DND-41 (cell line): ENCODE data around the gene DNAH5.

Source experiments
- CTCF ChIP-seq: IDR thresholded peaks from 2 replicates; pipeline ENCODE4 v1.5.1; 2012; ENCODE audit warnings: borderline replicate concordance, low read length, moderate library complexity, mild to moderate bottlenecking; ENCODE audit not compliant: poor library complexity, severe bottlenecking; ENCODE audit errors: extremely low read depth
- EZH2 ChIP-seq: IDR thresholded peaks from 3 replicates; pipeline ENCODE4 v1.6.1; 2012; ENCODE audit warnings: borderline replicate concordance, low read depth, mild to moderate bottlenecking, moderate library complexity, low read length, inconsistent platforms; ENCODE audit not compliant: severe bottlenecking

- no peak for TF ChIP-seq EZH2
- no peak for TF ChIP-seq CTCF
These were observed 281.9 kb downstream of the DNAH5 start for GRCh38 chr5:13662626-13663025.
